Activated CD8-positive, alpha-beta T cell treated with anti-CD3 and anti-CD28 coated beads for 36 hours (primary cell): Measurements from ENCODE around the gene SLC66A3. TPM values are rescaled to one million over a fixed set of nuclear protein-coding genes. Genes with fewer than 3 reads are reported as not detected.

Experiments
- ATAC-seq: fragments of 200-7000 bp; cut with Tn5 transposase; one replicate; pipeline ENCODE4 v1.10.0; 2021; ENCODE audit warnings: mild to moderate bottlenecking, moderate library complexity
- CTCF ChIA-PET: fragments of 350-600 bp; sonication (Branson Sonifier 250); formaldehyde crosslinking; loops from one replicate; lab custom pipeline; 2021; ENCODE audit warnings: antibody characterized with exemption; lab: Charles Lee
- POLR2A ChIA-PET: fragments of 350-600 bp; sonication (Branson Sonifier 250); formaldehyde crosslinking; loops from one replicate; lab custom pipeline; 2021; ENCODE audit warnings: antibody characterized with exemption; lab: Charles Lee
- DNase-seq: peaks from one replicate; pipeline ENCODE4 v3.0.0-alpha.2; 2020
- H3K27ac Mint-ChIP-seq: one replicate; pipeline ENCODE4 v1.8.0; 2021; ENCODE audit warnings: mild to moderate bottlenecking, mixed read lengths
- H3K27me3 Mint-ChIP-seq: one replicate; pipeline ENCODE4 v1.8.0; 2021; ENCODE audit warnings: mixed read lengths
- H3K36me3 Mint-ChIP-seq: one replicate; pipeline ENCODE4 v1.8.0; 2021; ENCODE audit warnings: low read depth, mixed read lengths
- H3K4me1 Mint-ChIP-seq: one replicate; pipeline ENCODE4 v1.8.0; 2021; ENCODE audit warnings: low read depth, mixed read lengths
- H3K4me3 Mint-ChIP-seq: one replicate; pipeline ENCODE4 v1.8.0; 2021; ENCODE audit warnings: mild to moderate bottlenecking, moderate library complexity, mixed read lengths
- H3K9me3 Mint-ChIP-seq: one replicate; pipeline ENCODE4 v1.8.0; 2021; ENCODE audit warnings: mixed read lengths
- intact Hi-C: fragments of 100-400 bp; cut with micrococcal nuclease; formaldehyde crosslinking; loops from one replicate; pipeline ENCODE4 v1.10.0; 2022
- total RNA-seq, 2 experiments: library from RNA; stranded (reverse); gene quantifications; one replicate each; pipeline ENCODE4 v1.2.3, GENCODE V29; 2021
- TF ChIP-seq, protein P1 (sequence below): fragments of 200-600 bp; IDR thresholded peaks from one replicate; pipeline ENCODE4 v1.8.0; 2022; ENCODE audit warnings: antibody characterized with exemption, mild to moderate bottlenecking

Gene SLC66A3
- total RNA-seq, 2 experiments from 2014 or later: 10.4 to 10.6 TPM

DNA sequence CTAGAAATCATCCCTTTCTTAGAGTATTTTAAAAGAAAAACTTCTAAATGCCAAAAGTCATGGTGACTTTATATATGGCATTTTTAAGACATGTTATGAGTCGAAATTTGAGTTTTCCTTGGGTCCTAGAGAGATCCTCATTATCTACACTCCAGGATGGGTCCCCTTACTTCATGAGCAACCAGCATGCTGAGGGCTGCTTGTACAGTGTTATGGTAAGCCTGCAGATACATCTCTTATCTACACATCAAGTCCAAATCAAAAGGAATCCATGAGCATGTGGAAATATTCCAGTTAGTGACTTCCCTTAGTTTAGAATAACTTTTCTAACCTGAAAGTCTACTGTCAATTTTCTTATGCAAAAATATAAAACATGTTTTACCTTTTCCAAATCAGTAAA lies 58.7 kb downstream of the SLC66A3 start:
- ChIA-PET CTCF (no interaction called here), POLR2A (no interaction called here)
- TF ChIP-seq, protein P1, sequence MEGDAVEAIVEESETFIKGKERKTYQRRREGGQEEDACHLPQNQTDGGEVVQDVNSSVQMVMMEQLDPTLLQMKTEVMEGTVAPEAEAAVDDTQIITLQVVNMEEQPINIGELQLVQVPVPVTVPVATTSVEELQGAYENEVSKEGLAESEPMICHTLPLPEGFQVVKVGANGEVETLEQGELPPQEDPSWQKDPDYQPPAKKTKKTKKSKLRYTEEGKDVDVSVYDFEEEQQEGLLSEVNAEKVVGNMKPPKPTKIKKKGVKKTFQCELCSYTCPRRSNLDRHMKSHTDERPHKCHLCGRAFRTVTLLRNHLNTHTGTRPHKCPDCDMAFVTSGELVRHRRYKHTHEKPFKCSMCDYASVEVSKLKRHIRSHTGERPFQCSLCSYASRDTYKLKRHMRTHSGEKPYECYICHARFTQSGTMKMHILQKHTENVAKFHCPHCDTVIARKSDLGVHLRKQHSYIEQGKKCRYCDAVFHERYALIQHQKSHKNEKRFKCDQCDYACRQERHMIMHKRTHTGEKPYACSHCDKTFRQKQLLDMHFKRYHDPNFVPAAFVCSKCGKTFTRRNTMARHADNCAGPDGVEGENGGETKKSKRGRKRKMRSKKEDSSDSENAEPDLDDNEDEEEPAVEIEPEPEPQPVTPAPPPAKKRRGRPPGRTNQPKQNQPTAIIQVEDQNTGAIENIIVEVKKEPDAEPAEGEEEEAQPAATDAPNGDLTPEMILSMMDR: no peak
- H3K4me3 Mint-ChIP-seq: no peak overlapping the region
- no peak overlapping the region for H3K27ac Mint-ChIP-seq
- no peaks in the 10 kb centered on the region for H3K9me3 Mint-ChIP-seq
- intact Hi-C loops: no loop called here
- no peaks in the 10 kb centered on the region for H3K27me3 Mint-ChIP-seq
- ATAC-seq: no peak
- no peak for DNase-seq
- H3K4me1 Mint-ChIP-seq: no peaks in the 10 kb centered on the region
- H3K36me3 Mint-ChIP-seq: peaks cover 6% of the 10 kb centered on the region

- CTCF ChIA-PET: interaction anchor here (1.5 kb wide), 1 partner anchor 14 kb away, joined by 4 read pairs; no protein-coding TSS in a partner anchor
- no peaks in the 10 kb centered on the region for H3K4me1 Mint-ChIP-seq
- H3K4me3 Mint-ChIP-seq: no peak overlapping the region
- POLR2A ChIA-PET: no interaction called here
- H3K36me3 Mint-ChIP-seq: peaks cover 11% of the 10 kb centered on the region
- H3K27ac Mint-ChIP-seq: no peak overlapping the region
- intact Hi-C loops: no loop called here
- TF ChIP-seq, protein P1: no peak
- H3K27me3 Mint-ChIP-seq: no peaks in the 10 kb centered on the region
- no peak for DNase-seq
- ATAC-seq: no peak
- no peaks in the 10 kb centered on the region for H3K9me3 Mint-ChIP-seq
These were observed 59.5 kb downstream of the SLC66A3 start for GRCh38 chr2:11214770-11215169.

DNA sequence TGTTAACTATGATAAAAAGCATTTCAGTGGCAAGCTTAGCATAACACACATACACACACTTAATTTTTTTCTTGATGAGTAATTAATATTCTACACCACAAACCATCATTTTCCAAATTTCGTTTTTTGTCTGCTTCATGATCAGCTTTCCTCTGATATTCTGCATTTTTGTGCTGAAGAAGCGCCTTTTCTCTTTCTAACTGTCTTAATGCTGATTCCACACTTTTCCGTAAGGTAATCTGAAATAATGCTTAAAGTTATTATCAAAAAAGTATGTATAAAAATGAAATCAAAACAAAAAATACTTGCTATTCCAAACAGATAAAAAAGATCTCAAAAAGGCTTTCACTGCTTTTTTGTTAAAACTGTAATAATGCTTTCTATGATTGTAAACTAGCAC lies 60.1 kb downstream of the SLC66A3 start:
- intact Hi-C loops: no loop called here
- TF ChIP-seq, protein P1: no peak
- H3K9me3 Mint-ChIP-seq: no peaks in the 10 kb centered on the region
- no peaks in the 10 kb centered on the region for H3K27me3 Mint-ChIP-seq
- peaks cover 14% of the 10 kb centered on the region for H3K36me3 Mint-ChIP-seq
- no peak overlapping the region for H3K4me3 Mint-ChIP-seq
- ChIA-PET CTCF (interaction anchor here (1.5 kb wide), 1 partner anchor 15 kb away, joined by 4 read pairs; no protein-coding TSS in a partner anchor), POLR2A (no interaction called here)
- no peak for DNase-seq
- H3K4me1 Mint-ChIP-seq: no peaks in the 10 kb centered on the region
- ATAC-seq: no peak
- H3K27ac Mint-ChIP-seq: no peak overlapping the region

DNA sequence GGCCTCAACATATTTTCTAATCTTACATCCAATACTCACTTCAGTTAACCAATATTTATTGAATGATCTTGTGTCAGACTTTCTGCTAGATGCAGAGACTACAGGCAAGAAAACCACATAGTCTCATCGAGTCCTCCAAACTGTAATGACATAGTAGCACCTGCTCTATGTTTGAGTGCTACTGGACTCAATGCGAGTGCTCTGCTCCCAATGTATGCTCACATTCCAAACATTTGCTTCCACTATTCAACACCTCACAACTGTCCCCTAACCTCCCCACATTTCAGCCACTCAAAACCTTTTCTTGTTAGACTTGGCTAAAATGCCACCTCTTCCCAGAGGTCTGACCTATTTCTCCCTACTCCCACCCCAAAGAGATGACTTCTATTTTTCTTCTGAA lies 65.2 kb downstream of the SLC66A3 start:
- Mint-ChIP-seq H3K9me3 (no peaks in the 10 kb centered on the region), H3K36me3 (peaks cover 16% of the 10 kb centered on the region), H3K4me3 (no peak overlapping the region), H3K27ac (no peak overlapping the region), H3K27me3 (no peaks in the 10 kb centered on the region), H3K4me1 (no peaks in the 10 kb centered on the region)
- CTCF ChIA-PET: no interaction called here
- POLR2A ChIA-PET: no interaction called here
- no peak for DNase-seq
- intact Hi-C loops: no loop called here
- TF ChIP-seq, protein P1: no peak
- ATAC-seq: no peak

GRCh38 chr2:11222845-11223244 lies 67.6 kb downstream of the SLC66A3 start:
- ChIA-PET POLR2A (no interaction called here), CTCF (interaction anchor here (1.2 to 1.3 kb wide), 2 partner anchors 90 to 91 kb away, joined by 3 read pairs; a partner anchor contains a TSS)
- no peak overlapping the region for H3K4me3 Mint-ChIP-seq
- TF ChIP-seq, protein P1: no peak
- DNase-seq (no peak), ATAC-seq (no peak)
- H3K4me1 Mint-ChIP-seq: no peaks in the 10 kb centered on the region
- no peaks in the 10 kb centered on the region for H3K9me3 Mint-ChIP-seq
- intact Hi-C loops: no loop called here
- no peaks in the 10 kb centered on the region for H3K27me3 Mint-ChIP-seq
- H3K36me3 Mint-ChIP-seq: peaks cover 16% of the 10 kb centered on the region
- H3K27ac Mint-ChIP-seq: no peak overlapping the region
